HG02852 (cell line): ENCODE results near the gene CA5A.
A peak's percentile ranks its signal among the peaks of the same experiment; 100 is the strongest.
"Not testable (repeated sequence)": the region's sequence is repeated elsewhere in the genome, so short reads cannot be mapped to it uniquely, and the experiment has no call there.

Experiments used
- ATAC-seq: cut with Tn5 transposase; IDR thresholded peaks from one replicate; pipeline ENCODE4 v1.9.1; 2021; ENCODE audit warnings: mild to moderate bottlenecking, moderate library complexity; ENCODE audit not compliant: unreplicated experiment

Gene CA5A

GRCh38 chr16:87870418-87871291 is 65.7 kb downstream of the CA5A start:
- ATAC-seq = not testable (repeated sequence)

GRCh38 chr16:87869879-87870417 is 66.4 kb downstream of the CA5A start:
- ATAC-seq = not testable (repeated sequence)

GRCh38 chr16:87869061-87869878 is 67.1 kb downstream of the CA5A start, which contains the start of gene SLC7A5:
Gene SLC7A5 (minus strand): TSS chr16:87869507. CDS start chr16:87869422, 85 bp downstream.
- ATAC-seq = peak; percentile 54

- ATAC-seq = peak; percentile 6
These were observed 67.9 kb downstream of the CA5A start for GRCh38 chr16:87868254-87869029.

GRCh38 chr16:87865902-87866555 is 70.3 kb downstream of the CA5A start:
- not testable (repeated sequence) for ATAC-seq

- ATAC-seq = no peak
These were observed 71.9 kb downstream of the CA5A start for GRCh38 chr16:87864331-87864989.

- not testable (repeated sequence) for ATAC-seq
These were observed 73.0 kb downstream of the CA5A start for GRCh38 chr16:87863327-87863635.

- not testable (repeated sequence) for ATAC-seq
These were observed 73.6 kb downstream of the CA5A start for GRCh38 chr16:87862597-87863326.

GRCh38 chr16:87861300-87862099 is 74.8 kb downstream of the CA5A start:
- ATAC-seq = not testable (repeated sequence)

- ATAC-seq = no peak
These were observed 75.6 kb downstream of the CA5A start for GRCh38 chr16:87860553-87861299.

- ATAC-seq = not testable (repeated sequence)
These were observed 78.0 kb downstream of the CA5A start for GRCh38 chr16:87858151-87858993.

- ATAC-seq = no peak
These were observed 79.5 kb downstream of the CA5A start for GRCh38 chr16:87856791-87857228.

GRCh38 chr16:87855852-87856715 is 80.2 kb downstream of the CA5A start:
- no peak for ATAC-seq

- ATAC-seq = no peak
These were observed 81.2 kb downstream of the CA5A start for GRCh38 chr16:87854907-87855683.
